K562 (cell line): Measurements from ENCODE around the gene CHPF. TPM values are rescaled to one million over a fixed set of nuclear protein-coding genes. Genes with fewer than 3 reads are reported as not detected.

Experiments used
- CCAR2 ChIP-seq: fragments of 200-400 bp; formaldehyde crosslinking; IDR thresholded peaks from 2 replicates; pipeline ENCODE4 v1.6.1; 2017; ENCODE audit warnings: mild to moderate bottlenecking, low read depth, low read length
- CLOCK ChIP-seq: fragments of 250-450 bp; sonication (Bioruptor Pico); IDR thresholded peaks from 2 replicates; pipeline ENCODE4 v1.4.0; 2020; ENCODE audit warnings: mild to moderate bottlenecking, moderate library complexity, borderline replicate concordance
- E2F8 ChIP-seq: fragments of 450-650 bp; IDR thresholded peaks from 2 replicates; pipeline ENCODE4 v1.7.1; 2018; ENCODE audit warnings: mild to moderate bottlenecking, low read depth; ENCODE audit not compliant: partially characterized antibody
- FOXP4 ChIP-seq: sonication (generic); formaldehyde crosslinking; IDR thresholded peaks from 2 replicates; pipeline ENCODE4 v1.8.0; 2022; ENCODE audit warnings: mild to moderate bottlenecking, missing genetic modification reagents, borderline replicate concordance
- HLTF ChIP-seq: fragments of 450-650 bp; IDR thresholded peaks from 2 replicates; pipeline ENCODE4 v1.6.1; 2016
- ID3 ChIP-seq, 2 experiments: fragments of 250-450 bp in 1 of 2; fragments of 450-650 bp in 1 of 2; sonication (Bioruptor Pico) in 1 of 2; IDR thresholded peaks; 2 replicates each; pipeline versions ENCODE4 v1.6.1 to v1.8.0; 2016 to 2021; ENCODE audit warnings: mild to moderate bottlenecking in 2 of 2, moderate library complexity in 2 of 2, missing compliant biosample characterization in 1 of 2, missing genetic modification characterization in 1 of 2
- KHSRP ChIP-seq: fragments of 450-650 bp; IDR thresholded peaks from 2 replicates; pipeline ENCODE4 v1.6.1; 2017
- RAD21 ChIP-seq, 2 experiments: fragments of 250-450 bp in 1 of 2; fragments of 450-650 bp in 1 of 2; sonication (Bioruptor Pico) in 1 of 2; formaldehyde crosslinking in 1 of 2; IDR thresholded peaks in 1 of 2; conservative IDR thresholded peaks in 1 of 2; 2 replicates each; pipeline versions ENCODE4 v1.4.0 to v1.8.0; 2020 to 2022; ENCODE audit warnings: mild to moderate bottlenecking in 2 of 2, moderate library complexity in 1 of 2
- RBM14 ChIP-seq: fragments of 200-400 bp; formaldehyde crosslinking; IDR thresholded peaks from 2 replicates; pipeline ENCODE4 v1.6.1; 2018; ENCODE audit warnings: low read depth, mild to moderate bottlenecking, low read length, moderate library complexity, borderline replicate concordance; ENCODE audit not compliant: insufficient read depth
- SOX6 ChIP-seq: fragments of 450-650 bp; IDR thresholded peaks from 2 replicates; pipeline ENCODE4 v1.6.1; 2014; ENCODE audit warnings: mild to moderate bottlenecking
- ZBTB1 ChIP-seq: sonication (generic); formaldehyde crosslinking; IDR thresholded peaks from 2 replicates; pipeline ENCODE4 v1.8.1; 2023; ENCODE audit warnings: missing genetic modification reagents, low read depth, mild to moderate bottlenecking, borderline replicate concordance
- ZBTB34 ChIP-seq: fragments of 250-450 bp; sonication (Bioruptor Pico); IDR thresholded peaks from 2 replicates; pipeline ENCODE4 v1.8.0; 2021; ENCODE audit warnings: mild to moderate bottlenecking, moderate library complexity
- ZNF197 ChIP-seq: fragments of 200-800 bp; sonication (Bioruptor generic); IDR thresholded peaks from 2 replicates; pipeline ENCODE4 v1.6.1; 2016; ENCODE audit warnings: low read depth, missing genetic modification characterization, missing compliant biosample characterization
- ZNF3 ChIP-seq: fragments of 250-450 bp; sonication (Bioruptor Pico); IDR thresholded peaks from 2 replicates; pipeline ENCODE4 v1.5.0; 2021; ENCODE audit warnings: mild to moderate bottlenecking, moderate library complexity
- ZNF696 ChIP-seq: fragments of 250-450 bp; sonication (Bioruptor Pico); conservative IDR thresholded peaks from 2 replicates; pipeline ENCODE4 v1.4.0; 2020; ENCODE audit warnings: mild to moderate bottlenecking, moderate library complexity
- ZNF778 ChIP-seq: fragments of 450-650 bp; formaldehyde crosslinking; IDR thresholded peaks from 2 replicates; pipeline ENCODE4 v1.4.0; 2020; ENCODE audit warnings: mild to moderate bottlenecking, moderate library complexity
- polyA plus RNA-seq, 8 experiments: library from polyadenylated mRNA; depleted of rRNA in 4 of 8; stranded (reverse) in 5 of 8; unstranded in 3 of 8; fragments of >200 nt; fragmentation: Nextera tagmentation in 2 of 8; fragmentation: Illumina TruSeq in 1 of 8; extraction: Ambion mirVana in 2 of 8; extraction: Trizol in 1 of 8; gene quantifications; 2 replicates each; pipeline versions ENCODE4 v1.2.1 to v1.2.3, GENCODE V29; 2011 to 2014; ENCODE audit warnings: inconsistent platforms in 1 of 8, missing spikeins in 1 of 8
- total RNA-seq, 7 experiments: library from RNA; depleted of rRNA in 6 of 7; stranded (reverse); fragments of >200 nt in 6 of 7; fragmentation: Illumina TruSeq in 2 of 7; extraction: Trizol in 2 of 7; gene quantifications; 2 replicates each; pipeline versions ENCODE4 v1.2.1 to v1.2.3, GENCODE V29; 2011 to 2021; ENCODE audit warnings: low replicate concordance in 1 of 7

Gene CHPF
- total and polyA plus RNA-seq, 9 of the 15 experiments (the other 6 are each of a cell fraction or from before 2014, with no cell fraction given), result 0.15 to 57.2 (median 7.9) TPM

- TF ChIP-seq ZBTB1 (CRISPR knock-in tag) (no peak; the same call in 1 of the 2 replicates), ZBTB34 (CRISPR knock-in tag) (no peak), ID3 (CRISPR knock-in tag; IDR thresholded peaks at IDR 0.05) (no peak), ID3 (tag; IDR thresholded peaks at IDR 0.05) (no peak; the same call in none of the 2 replicates), ZNF696 (CRISPR knock-in tag) (no peak), RAD21 (CRISPR knock-in tag; conservative IDR thresholded peaks at IDR 0.05 in 1 of 2, IDR thresholded peaks at IDR 0.05 in 1 of 2) (no peak; a peak in 1 of 4 replicates), ZNF3 (CRISPR knock-in tag) (no peak), ZNF778 (CRISPR knock-in tag) (no peak), CCAR2 (no peak), FOXP4 (0 out of 2 replicates have a peak, but pooled peaks have one; percentile 46), SOX6 (no peak), HLTF (peak; percentile 70; the same call in 1 of the 2 replicates), CLOCK (no peak), KHSRP (no peak), RBM14 (no peak), E2F8 (no peak), ZNF197 (CRISPR knock-in tag) (no peak)
Measured at GRCh38 chr2:219498280-219499057, 45.1 kb downstream of the CHPF start, which contains the start of gene GMPPA (continued).
